Amniotic stem cell (primary cell): ENCODE results near the gene GPAT3.

Experiments
- DNase-seq: peaks from one replicate; lab custom pipeline; 2025; lab: John Stamatoyannopoulos, UW

GPAT3 gene

GRCh38 chr4:83644677-83645659 lies 109.1 kb downstream of the GPAT3 start:
- DNase-seq = no peak

- DNase-seq = no peak
Observed at GRCh38 chr4:83646538-83647239, 110.8 kb downstream of the GPAT3 start.

- no peak for DNase-seq
Observed at GRCh38 chr4:83651846-83652245, 115.9 kb downstream of the GPAT3 start.
